ENCODE measurements around the gene RASSF4. TPM values are rescaled to one million over a fixed set of nuclear protein-coding genes. Genes with fewer than 3 reads are reported as not detected.

Gene RASSF4
- total RNA-seq, 3 donors from 2014 or later: 18.7 to 364 (median 41.1) TPM

- Histone ChIP-seq H3K4me1 (peaks cover 7 to 27% of the 10 kb centered on the region in 2 donors), H3K4me3 (no peak overlapping the region), H3K27ac (peak overlapping the region in 1 of 2 donors; percentile 60), H3K27me3 (no peaks in the 10 kb centered on the region), H3K9me3 (no peaks in the 10 kb centered on the region), H3K36me3 (no peaks in the 10 kb centered on the region)
- DNase-seq (ENCODE audit: low spot score in 2 of 2): no peak
- intact Hi-C loops (cut with DNase I; ENCODE audit: low total_unique reads): no loop called here
- TF ChIP-seq POLR2A (IDR thresholded peaks at IDR 0.05): no peak
- TF ChIP-seq POLR2AphosphoS5 (IDR thresholded peaks at IDR 0.05): peak in 1 of 3 donors; percentile 41
Measured at GRCh38 chr10:44966816-44967509, 7.4 kb downstream of the RASSF4 start.

GRCh38 chr10:44967616-44968015, 8.0 kb downstream of the RASSF4 start:
- peaks cover 7 to 27% of the 10 kb centered on the region in 2 donors for H3K4me1 ChIP-seq
- intact Hi-C loops (cut with DNase I; ENCODE audit: low total_unique reads): no loop called here
- H3K9me3 ChIP-seq: no peaks in the 10 kb centered on the region
- H3K27me3 ChIP-seq: no peaks in the 10 kb centered on the region
- H3K36me3 ChIP-seq: no peaks in the 10 kb centered on the region
- TF ChIP-seq CTCF (IDR thresholded peaks at IDR 0.05) (no peak), POLR2A (IDR thresholded peaks at IDR 0.05) (no peak), POLR2AphosphoS5 (IDR thresholded peaks at IDR 0.05) (no peak)
- H3K4me3 ChIP-seq: no peak overlapping the region
- H3K27ac ChIP-seq: peak overlapping the region in 1 of 2 donors; percentile 53
- DNase-seq (ENCODE audit: low spot score in 2 of 2): no peak

GRCh38 chr10:44968091-44968490, 8.5 kb downstream of the RASSF4 start:
- TF ChIP-seq POLR2AphosphoS5 (IDR thresholded peaks at IDR 0.05) (peak in 1 of 3 donors; percentile 30), CTCF (IDR thresholded peaks at IDR 0.05) (no peak)
- Histone ChIP-seq H3K4me1 (peaks cover 7 to 23% of the 10 kb centered on the region in 2 donors), H3K27ac (peak overlapping the region; percentile 33 to 53), H3K27me3 (no peaks in the 10 kb centered on the region), H3K9me3 (no peaks in the 10 kb centered on the region), H3K4me3 (no peak overlapping the region), H3K36me3 (no peaks in the 10 kb centered on the region)
- intact Hi-C loops (cut with DNase I; ENCODE audit: low total_unique reads): no loop called here
- DNase-seq (ENCODE audit: low spot score in 2 of 2): no peak

GRCh38 chr10:44968500-44969400, 9.1 kb downstream of the RASSF4 start:
- Histone ChIP-seq H3K4me3 (no peak overlapping the region), H3K27ac (peak overlapping the region; percentile 33 to 53), H3K36me3 (no peaks in the 10 kb centered on the region), H3K4me1 (peaks cover 7 to 17% of the 10 kb centered on the region in 2 donors), H3K9me3 (no peaks in the 10 kb centered on the region), H3K27me3 (no peaks in the 10 kb centered on the region)
- intact Hi-C loops (cut with DNase I; ENCODE audit: low total_unique reads): no loop called here
- TF ChIP-seq POLR2AphosphoS5 (IDR thresholded peaks at IDR 0.05) (no peak), CTCF (IDR thresholded peaks at IDR 0.05) (no peak), POLR2A (IDR thresholded peaks at IDR 0.05) (no peak)
- DNase-seq (ENCODE audit: low spot score in 2 of 2): no peak

- intact Hi-C loops (cut with DNase I; ENCODE audit: low total_unique reads): no loop called here
- TF ChIP-seq POLR2AphosphoS5 (IDR thresholded peaks at IDR 0.05) (no peak), POLR2A (IDR thresholded peaks at IDR 0.05) (no peak), CTCF (IDR thresholded peaks at IDR 0.05) (no peak)
- Histone ChIP-seq H3K27me3 (no peaks in the 10 kb centered on the region), H3K27ac (no peak overlapping the region), H3K4me3 (no peak overlapping the region), H3K36me3 (no peaks in the 10 kb centered on the region), H3K9me3 (no peaks in the 10 kb centered on the region), H3K4me1 (peaks cover 2 to 19% of the 10 kb centered on the region in 2 donors)
- no peak for DNase-seq (ENCODE audit: low spot score in 2 of 2)
Measured at GRCh38 chr10:44969854-44970253, 10.3 kb downstream of the RASSF4 start.

Measured in breast epithelium (tissue), 4 donors.